Calu3 (cell line): Measurements from ENCODE around the gene INSIG1. TPM values are rescaled to one million over a fixed set of nuclear protein-coding genes. Genes with fewer than 3 reads are reported as not detected.
A peak's percentile ranks its signal among the peaks of the same experiment; 100 is the strongest.

Experiments
- Bru-seq: library from RNA; stranded (reverse); fragments of 400-500 nt; gene quantifications from one replicate; lab custom pipeline; 2021; lab: Mats Ljungman, UMichigan
- BruChase-seq, 2 experiments: library from RNA; stranded (reverse); fragments of 400-500 nt; gene quantifications; one replicate each; lab custom pipeline; 2021; lab: Mats Ljungman, UMichigan
- BruUV-seq: library from RNA; stranded (reverse); fragments of 400-500 nt; replicated peaks from 2 replicates; lab custom pipeline; 2021; lab: Mats Ljungman, UMichigan
- CTCF ChIA-PET: fragments of 300-600 bp; sonication (Branson Sonifier 250); formaldehyde crosslinking; loops from one replicate; lab custom pipeline; 2022; ENCODE audit warnings: antibody characterized with exemption; lab: Charles Lee
- DNase-seq: peaks from one replicate; pipeline ENCODE4 v3.0.0; 2022
- H3K27ac Mint-ChIP-seq: one replicate; pipeline ENCODE4 v1.8.0; 2022; ENCODE audit warnings: mixed read lengths; ENCODE audit not compliant: unreplicated experiment
- H3K27me3 Mint-ChIP-seq: one replicate; pipeline ENCODE4 v1.8.0; 2022; ENCODE audit warnings: mixed read lengths; ENCODE audit not compliant: unreplicated experiment
- H3K36me3 Mint-ChIP-seq: one replicate; pipeline ENCODE4 v1.8.0; 2022; ENCODE audit warnings: mild to moderate bottlenecking, moderate library complexity, mixed read lengths; ENCODE audit not compliant: insufficient read depth, unreplicated experiment
- H3K4me1 Mint-ChIP-seq: one replicate; pipeline ENCODE4 v1.8.0; 2022; ENCODE audit warnings: mild to moderate bottlenecking, low read depth, mixed read lengths; ENCODE audit not compliant: unreplicated experiment
- H3K4me3 Mint-ChIP-seq: one replicate; pipeline ENCODE4 v1.8.0; 2022; ENCODE audit warnings: mild to moderate bottlenecking, low read depth, moderate library complexity, mixed read lengths; ENCODE audit not compliant: unreplicated experiment
- H3K9me3 Mint-ChIP-seq: one replicate; pipeline ENCODE4 v1.8.0; 2022; ENCODE audit warnings: low read depth, mixed read lengths; ENCODE audit not compliant: unreplicated experiment
- intact Hi-C: fragments of 100-400 bp; cut with micrococcal nuclease; formaldehyde crosslinking; loops from one replicate; pipeline ENCODE4 v1.10.0; 2022; ENCODE audit not compliant: unreplicated experiment
- long read RNA-seq: library from polyadenylated mRNA; stranded (forward); transcript quantifications from one replicate; pipeline ENCODE4 v2.0.0, GENCODE V29; 2022
- total RNA-seq: library from RNA; stranded (reverse); gene quantifications from 2 replicates; pipeline ENCODE4 v1.2.3, GENCODE V29; 2022
- TF ChIP-seq, protein P1 (sequence below): fragments of 200-600 bp; IDR thresholded peaks from one replicate; pipeline ENCODE4 v1.8.0; 2022; ENCODE audit warnings: antibody characterized with exemption; ENCODE audit not compliant: unreplicated experiment

INSIG1 gene
- total RNA-seq = 60.0 and 71.3 TPM in 2 replicates
- Bru-seq, nascent RNA = percentile 95 among the genes with signal in this experiment
- percentile 76 among the genes with signal in this experiment for BruChase-seq, experiment 1, labeled RNA remaining after a 6-hour chase
- percentile 97 among the genes with signal in this experiment for BruChase-seq, experiment 2, labeled RNA remaining after a 2-hour chase
- long read RNA-seq, transcript INSIG1-201 (6 exons, 3,010 nt) = major isoform, 66 of 101 reads
- long read RNA-seq, partial matches to known transcripts = 6 of 101 reads
- long read RNA-seq, other reads (novel, unspliced or antisense) = 26 of 101 reads

GRCh38 chr7:155297517-155298287 lies at the start of gene INSIG1:
Gene INSIG1 (plus strand): TSS chr7:155297878. CDS start chr7:155298286, 408 bp downstream.
- DNase-seq = peak; percentile 96
- CTCF ChIA-PET = interaction anchor here (0.7 to 1.6 kb wide), 4 partner anchors 47 to 92 kb away, joined by 3 to 4 read pairs (median 3); no protein-coding TSS in a partner anchor
- H3K9me3 Mint-ChIP-seq = peaks cover 2% of the 10 kb centered on the region
- peak within 1 kb of the TSS; percentile 92 for H3K4me3 Mint-ChIP-seq
- no peaks in the 10 kb centered on the region for H3K27me3 Mint-ChIP-seq
- TF ChIP-seq, protein P1, sequence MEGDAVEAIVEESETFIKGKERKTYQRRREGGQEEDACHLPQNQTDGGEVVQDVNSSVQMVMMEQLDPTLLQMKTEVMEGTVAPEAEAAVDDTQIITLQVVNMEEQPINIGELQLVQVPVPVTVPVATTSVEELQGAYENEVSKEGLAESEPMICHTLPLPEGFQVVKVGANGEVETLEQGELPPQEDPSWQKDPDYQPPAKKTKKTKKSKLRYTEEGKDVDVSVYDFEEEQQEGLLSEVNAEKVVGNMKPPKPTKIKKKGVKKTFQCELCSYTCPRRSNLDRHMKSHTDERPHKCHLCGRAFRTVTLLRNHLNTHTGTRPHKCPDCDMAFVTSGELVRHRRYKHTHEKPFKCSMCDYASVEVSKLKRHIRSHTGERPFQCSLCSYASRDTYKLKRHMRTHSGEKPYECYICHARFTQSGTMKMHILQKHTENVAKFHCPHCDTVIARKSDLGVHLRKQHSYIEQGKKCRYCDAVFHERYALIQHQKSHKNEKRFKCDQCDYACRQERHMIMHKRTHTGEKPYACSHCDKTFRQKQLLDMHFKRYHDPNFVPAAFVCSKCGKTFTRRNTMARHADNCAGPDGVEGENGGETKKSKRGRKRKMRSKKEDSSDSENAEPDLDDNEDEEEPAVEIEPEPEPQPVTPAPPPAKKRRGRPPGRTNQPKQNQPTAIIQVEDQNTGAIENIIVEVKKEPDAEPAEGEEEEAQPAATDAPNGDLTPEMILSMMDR = no peak
- H3K36me3 Mint-ChIP-seq = peaks cover 55% of the 10 kb centered on the region
- peak within 1 kb of the TSS; percentile 85 for H3K27ac Mint-ChIP-seq
- no TSS peak for BruUV-seq
- intact Hi-C loops = loop anchor here (2.0 to 5.0 kb wide), 2 partner anchors 59 to 105 kb away; no protein-coding TSS in a partner anchor
- peaks cover 49% of the 10 kb centered on the region for H3K4me1 Mint-ChIP-seq

DNA sequence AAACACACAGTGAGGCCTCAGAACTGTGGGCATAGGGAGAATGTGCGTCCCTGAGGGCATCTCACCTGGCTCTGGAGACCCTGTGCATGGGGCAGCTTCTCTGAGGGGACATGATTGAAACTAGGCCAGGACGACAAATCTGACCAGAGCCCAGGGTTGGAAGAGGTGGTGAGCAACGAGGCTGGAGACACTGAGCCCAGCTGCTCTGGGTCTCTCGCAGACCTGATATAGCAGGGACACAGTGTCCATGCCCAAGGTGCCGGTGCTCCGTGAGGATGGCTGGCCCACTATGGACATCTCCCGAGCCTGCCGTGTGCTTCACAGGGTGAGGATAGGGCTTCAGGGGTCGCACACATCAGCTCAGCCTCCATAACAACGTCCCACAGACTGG lies 49.3 kb upstream of the INSIG1 start:
- TF ChIP-seq, protein P1 = no peak
- Mint-ChIP-seq H3K9me3 (peaks cover 3% of the 10 kb centered on the region), H3K4me1 (no peaks in the 10 kb centered on the region), H3K36me3 (no peaks in the 10 kb centered on the region), H3K4me3 (no peak overlapping the region), H3K27ac (no peak overlapping the region), H3K27me3 (no peaks in the 10 kb centered on the region)
- CTCF ChIA-PET = no interaction called here
- no peak for DNase-seq
- BruUV-seq = no TSS peak
- intact Hi-C loops = no loop called here

- no peaks in the 10 kb centered on the region for H3K9me3 Mint-ChIP-seq
- H3K27me3 Mint-ChIP-seq = peaks cover 15% of the 10 kb centered on the region
- no peak overlapping the region for H3K27ac Mint-ChIP-seq
- TF ChIP-seq, protein P1 = no peak
- H3K36me3 Mint-ChIP-seq = no peaks in the 10 kb centered on the region
- no peak overlapping the region for H3K4me3 Mint-ChIP-seq
- CTCF ChIA-PET = no interaction called here
- DNase-seq = no peak
- H3K4me1 Mint-ChIP-seq = no peaks in the 10 kb centered on the region
- intact Hi-C loops = loop anchor here (5.0 kb wide), 1 partner anchor 60 kb away; no protein-coding TSS in a partner anchor
- no TSS peak for BruUV-seq
Measured at GRCh38 chr7:155251831-155252230, 45.8 kb upstream of the INSIG1 start.

GRCh38 chr7:155252444-155252887 lies 45.2 kb upstream of the INSIG1 start:
- CTCF ChIA-PET = no interaction called here
- H3K36me3 Mint-ChIP-seq = no peaks in the 10 kb centered on the region
- H3K27me3 Mint-ChIP-seq = peaks cover 15% of the 10 kb centered on the region
- no peaks in the 10 kb centered on the region for H3K9me3 Mint-ChIP-seq
- no peak overlapping the region for H3K27ac Mint-ChIP-seq
- intact Hi-C loops = loop anchor here (5.0 kb wide), 1 partner anchor 60 kb away; no protein-coding TSS in a partner anchor
- no peak overlapping the region for H3K4me3 Mint-ChIP-seq
- TF ChIP-seq, protein P1 = no peak
- no peak for DNase-seq
- no peaks in the 10 kb centered on the region for H3K4me1 Mint-ChIP-seq
- no TSS peak for BruUV-seq
